HL-60 (cell line): ENCODE results near the gene SLC22A25.

Experiments
- DNase-seq, 2 experiments: peaks; one replicate each; pipeline ENCODE4 v3.0.0-alpha.2; 2010 to 2020; ENCODE audit warnings: low read depth in 1 of 2, low spot score in 1 of 2
- H3K27ac ChIP-seq: fragments of 250-450 bp; sonication (Bioruptor Pico); replicated peaks from 2 replicates; pipeline ENCODE4 v1.5.1; 2020; ENCODE audit warnings: mild to moderate bottlenecking, moderate library complexity
- H3K27me3 ChIP-seq: fragments of 250-450 bp; sonication (Bioruptor Pico); 2 replicates; pipeline ENCODE4 v1.5.1; 2021; ENCODE audit warnings: mild to moderate bottlenecking, moderate library complexity; ENCODE audit not compliant: insufficient read depth, poor library complexity, severe bottlenecking
- H3K4me3 ChIP-seq: replicated peaks from 2 replicates; pipeline ENCODE4 v1.5.1; 2011; ENCODE audit warnings: mild to moderate bottlenecking, control low read depth, low read length; ENCODE audit not compliant: insufficient read depth
- GABPA ChIP-seq: IDR thresholded peaks from 2 replicates; pipeline ENCODE4 v1.6.1; 2012; ENCODE audit warnings: low read depth
- POLR2AphosphoS5 ChIP-seq: IDR thresholded peaks from 2 replicates; pipeline ENCODE4 v1.6.1; 2012; ENCODE audit warnings: low read depth
- SPI1 ChIP-seq: IDR thresholded peaks from 2 replicates; pipeline ENCODE4 v1.6.1; 2012; ENCODE audit warnings: low read depth, mild to moderate bottlenecking, borderline replicate concordance
- TF ChIP-seq, protein P1 (sequence below): IDR thresholded peaks from one replicate; pipeline ENCODE4 v1.5.1; 2011; ENCODE audit warnings: low read length, control low read depth, inconsistent platforms; ENCODE audit not compliant: insufficient read depth
- TF ChIP-seq, protein P2 (sequence below): IDR thresholded peaks from 2 replicates; pipeline ENCODE4 v1.6.1; 2012; ENCODE audit warnings: low read depth; ENCODE audit not compliant: insufficient replicate concordance

The SLC22A25 gene

GRCh38 chr11:63274776-63275175 lies 31.4 kb upstream of the SLC22A25 start:
- H3K27ac ChIP-seq, result no peak overlapping the region
- DNase-seq, result no peak
- TF ChIP-seq, protein P1, sequence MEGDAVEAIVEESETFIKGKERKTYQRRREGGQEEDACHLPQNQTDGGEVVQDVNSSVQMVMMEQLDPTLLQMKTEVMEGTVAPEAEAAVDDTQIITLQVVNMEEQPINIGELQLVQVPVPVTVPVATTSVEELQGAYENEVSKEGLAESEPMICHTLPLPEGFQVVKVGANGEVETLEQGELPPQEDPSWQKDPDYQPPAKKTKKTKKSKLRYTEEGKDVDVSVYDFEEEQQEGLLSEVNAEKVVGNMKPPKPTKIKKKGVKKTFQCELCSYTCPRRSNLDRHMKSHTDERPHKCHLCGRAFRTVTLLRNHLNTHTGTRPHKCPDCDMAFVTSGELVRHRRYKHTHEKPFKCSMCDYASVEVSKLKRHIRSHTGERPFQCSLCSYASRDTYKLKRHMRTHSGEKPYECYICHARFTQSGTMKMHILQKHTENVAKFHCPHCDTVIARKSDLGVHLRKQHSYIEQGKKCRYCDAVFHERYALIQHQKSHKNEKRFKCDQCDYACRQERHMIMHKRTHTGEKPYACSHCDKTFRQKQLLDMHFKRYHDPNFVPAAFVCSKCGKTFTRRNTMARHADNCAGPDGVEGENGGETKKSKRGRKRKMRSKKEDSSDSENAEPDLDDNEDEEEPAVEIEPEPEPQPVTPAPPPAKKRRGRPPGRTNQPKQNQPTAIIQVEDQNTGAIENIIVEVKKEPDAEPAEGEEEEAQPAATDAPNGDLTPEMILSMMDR, result no peak
- TF ChIP-seq POLR2AphosphoS5 (no peak), SPI1 (no peak), GABPA (no peak)
- TF ChIP-seq, protein P2, sequence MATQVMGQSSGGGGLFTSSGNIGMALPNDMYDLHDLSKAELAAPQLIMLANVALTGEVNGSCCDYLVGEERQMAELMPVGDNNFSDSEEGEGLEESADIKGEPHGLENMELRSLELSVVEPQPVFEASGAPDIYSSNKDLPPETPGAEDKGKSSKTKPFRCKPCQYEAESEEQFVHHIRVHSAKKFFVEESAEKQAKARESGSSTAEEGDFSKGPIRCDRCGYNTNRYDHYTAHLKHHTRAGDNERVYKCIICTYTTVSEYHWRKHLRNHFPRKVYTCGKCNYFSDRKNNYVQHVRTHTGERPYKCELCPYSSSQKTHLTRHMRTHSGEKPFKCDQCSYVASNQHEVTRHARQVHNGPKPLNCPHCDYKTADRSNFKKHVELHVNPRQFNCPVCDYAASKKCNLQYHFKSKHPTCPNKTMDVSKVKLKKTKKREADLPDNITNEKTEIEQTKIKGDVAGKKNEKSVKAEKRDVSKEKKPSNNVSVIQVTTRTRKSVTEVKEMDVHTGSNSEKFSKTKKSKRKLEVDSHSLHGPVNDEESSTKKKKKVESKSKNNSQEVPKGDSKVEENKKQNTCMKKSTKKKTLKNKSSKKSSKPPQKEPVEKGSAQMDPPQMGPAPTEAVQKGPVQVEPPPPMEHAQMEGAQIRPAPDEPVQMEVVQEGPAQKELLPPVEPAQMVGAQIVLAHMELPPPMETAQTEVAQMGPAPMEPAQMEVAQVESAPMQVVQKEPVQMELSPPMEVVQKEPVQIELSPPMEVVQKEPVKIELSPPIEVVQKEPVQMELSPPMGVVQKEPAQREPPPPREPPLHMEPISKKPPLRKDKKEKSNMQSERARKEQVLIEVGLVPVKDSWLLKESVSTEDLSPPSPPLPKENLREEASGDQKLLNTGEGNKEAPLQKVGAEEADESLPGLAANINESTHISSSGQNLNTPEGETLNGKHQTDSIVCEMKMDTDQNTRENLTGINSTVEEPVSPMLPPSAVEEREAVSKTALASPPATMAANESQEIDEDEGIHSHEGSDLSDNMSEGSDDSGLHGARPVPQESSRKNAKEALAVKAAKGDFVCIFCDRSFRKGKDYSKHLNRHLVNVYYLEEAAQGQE, result no peak
- H3K4me3 ChIP-seq, result no peak overlapping the region
- H3K27me3 ChIP-seq, result no peaks in the 10 kb centered on the region

DNA sequence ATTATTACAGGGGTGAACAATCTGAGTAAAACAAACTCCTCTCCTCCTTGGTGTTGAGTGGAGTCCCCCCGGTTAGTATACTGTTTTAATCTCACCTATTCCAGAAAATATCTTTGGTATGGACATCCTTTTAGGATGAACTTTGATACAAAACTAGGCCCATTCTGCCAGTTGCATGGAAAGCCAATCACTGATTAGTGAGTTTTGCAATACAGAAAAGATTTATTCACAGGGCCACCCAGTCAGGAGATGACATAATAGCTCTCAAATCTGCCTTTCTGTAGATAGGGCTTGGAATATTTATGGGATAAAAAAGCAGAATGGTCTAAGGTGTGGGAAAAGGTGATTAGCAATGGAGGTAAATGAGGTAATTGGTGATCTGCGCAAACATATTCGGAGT lies 30.3 kb upstream of the SLC22A25 start:
- TF ChIP-seq GABPA (no peak), POLR2AphosphoS5 (no peak), SPI1 (no peak)
- TF ChIP-seq, protein P2, result no peak
- TF ChIP-seq, protein P1, result no peak

GRCh38 chr11:63262547-63262946 lies 19.1 kb upstream of the SLC22A25 start:
- peaks cover 4% of the 10 kb centered on the region for H3K27me3 ChIP-seq
- no peak overlapping the region for H3K27ac ChIP-seq
- DNase-seq, result no peak
- TF ChIP-seq, protein P2, result no peak
- TF ChIP-seq POLR2AphosphoS5 (no peak), GABPA (no peak), SPI1 (no peak)
- TF ChIP-seq, protein P1, result no peak
- no peak overlapping the region for H3K4me3 ChIP-seq

More for the DNA sequence above, 30.3 kb upstream of the SLC22A25 start:
- Histone ChIP-seq H3K27ac (no peak overlapping the region), H3K4me3 (no peak overlapping the region), H3K27me3 (no peaks in the 10 kb centered on the region)
- no peak for DNase-seq
